Kidney tubule cell (primary cell): ENCODE data around the gene CHRNA9.

Experiments used
- DNase-seq: peaks from one replicate; pipeline ENCODE4 v3.0.0-alpha.2; 2018; ENCODE audit warnings: low spot score

Gene CHRNA9

DNA sequence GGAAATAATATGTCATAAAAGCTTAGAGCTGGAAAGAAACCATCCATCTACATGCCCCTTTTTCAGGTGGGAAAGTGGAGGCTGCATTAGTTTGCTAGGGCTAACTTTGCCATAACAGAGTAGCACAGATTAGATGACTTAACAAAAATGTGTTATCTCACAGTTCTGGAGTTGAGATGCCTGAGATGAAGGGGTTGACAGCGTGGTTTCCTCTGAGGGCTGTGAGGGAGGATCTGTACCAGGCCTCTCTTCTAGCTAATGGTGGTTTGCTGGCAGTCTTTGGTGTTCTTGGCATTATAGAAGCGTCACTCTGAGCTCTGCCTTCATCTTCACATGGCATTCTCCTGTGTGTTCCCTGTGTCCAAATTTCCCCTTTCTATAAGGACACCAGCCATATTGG is 2.4 kb downstream of the CHRNA9 start:
- DNase-seq, result no peak

DNA sequence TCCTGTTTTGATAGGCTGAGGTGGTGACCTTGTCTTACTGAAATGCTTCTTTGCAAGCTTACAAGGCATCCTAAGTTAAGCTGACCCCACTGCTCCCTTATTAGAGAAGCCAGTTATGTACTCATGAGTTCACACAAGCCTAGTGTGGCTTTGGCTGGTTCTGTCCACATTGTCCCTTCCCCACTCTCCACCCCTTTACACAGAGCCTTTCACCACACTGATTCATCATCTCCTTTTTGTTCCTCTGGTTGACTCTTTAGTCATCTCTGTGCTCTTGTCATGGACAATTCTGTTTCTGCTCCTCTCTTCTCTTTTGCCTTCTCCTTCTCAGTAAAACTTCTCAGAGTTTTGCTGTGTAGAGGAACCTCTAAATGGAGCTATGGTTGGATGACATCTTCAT is 4.9 kb downstream of the CHRNA9 start:
- peak; percentile 53 for DNase-seq

DNA sequence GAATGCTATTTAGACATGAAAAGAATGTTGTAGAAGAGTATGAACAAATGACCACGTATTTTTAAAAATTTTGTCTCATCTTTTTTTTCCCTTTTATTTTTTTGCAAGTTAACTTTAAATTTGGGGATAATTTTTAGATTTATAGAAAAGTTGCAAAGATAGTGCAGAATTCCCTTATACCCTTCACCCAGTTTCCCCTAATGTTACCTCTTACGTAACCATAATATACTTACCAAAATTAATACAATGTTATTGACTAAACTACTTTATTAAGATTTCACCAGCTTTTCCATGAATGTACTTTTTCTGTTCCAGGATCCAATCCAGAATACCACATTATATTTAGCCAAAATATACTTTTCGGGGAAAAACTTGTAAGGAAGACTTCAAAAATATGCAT is 12.3 kb downstream of the CHRNA9 start:
- no peak for DNase-seq

DNA sequence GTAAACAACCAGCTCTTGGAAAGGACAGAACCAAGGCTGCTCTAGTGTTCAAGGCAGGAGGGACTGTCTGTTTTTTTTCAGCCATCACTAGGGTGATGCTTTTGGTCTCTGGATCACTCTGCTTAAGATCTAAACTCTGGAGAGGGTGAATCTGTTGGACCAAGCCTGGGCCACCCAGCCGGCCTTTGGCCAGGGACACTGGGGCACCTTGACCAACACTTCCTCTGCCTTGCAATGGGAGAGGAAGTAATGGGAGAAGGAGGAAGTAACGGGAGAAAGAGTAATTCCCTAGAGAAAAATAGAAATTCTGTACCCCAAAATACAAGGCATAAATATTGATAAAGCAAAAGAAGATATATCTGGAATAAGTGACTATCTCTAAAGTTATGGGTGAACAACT is 12.9 kb downstream of the CHRNA9 start:
- no peak for DNase-seq

DNA sequence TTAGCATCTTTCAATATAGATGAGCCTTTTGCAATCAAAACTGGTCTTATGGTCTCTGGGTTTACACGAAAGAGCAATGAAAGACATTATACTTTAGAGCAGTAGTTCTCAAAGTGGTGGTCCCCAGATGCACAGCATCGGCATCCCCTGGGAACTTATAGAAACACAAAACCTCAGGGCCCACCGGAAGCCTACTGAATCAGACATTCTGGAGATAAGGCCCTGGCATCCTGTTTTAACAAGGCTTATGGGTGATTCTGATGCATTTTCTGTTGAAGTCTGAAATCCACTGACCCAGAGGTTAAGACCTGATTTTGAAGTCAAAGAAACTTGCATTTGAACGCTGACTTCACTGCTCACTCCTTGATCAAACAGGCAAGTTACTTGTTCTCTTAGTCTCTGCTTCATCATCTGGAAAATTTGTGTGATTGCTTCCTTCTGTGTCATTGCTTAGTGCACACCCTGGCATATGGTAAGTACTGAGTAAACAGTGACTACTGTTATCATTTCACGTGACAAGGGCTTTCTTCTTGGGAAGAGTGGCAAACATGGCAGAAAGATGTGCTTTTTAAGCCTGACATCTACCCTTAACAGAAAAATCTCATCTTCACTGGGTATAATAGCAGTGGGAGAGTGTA is 14.5 kb downstream of the CHRNA9 start:
- peak; percentile 91 for DNase-seq

GRCh38 chr4:40350627-40351227 is 15.6 kb downstream of the CHRNA9 start:
- no peak for DNase-seq

- no peak for DNase-seq
These were observed 19.0 kb downstream of the CHRNA9 start for GRCh38 chr4:40354158-40354557.

DNA sequence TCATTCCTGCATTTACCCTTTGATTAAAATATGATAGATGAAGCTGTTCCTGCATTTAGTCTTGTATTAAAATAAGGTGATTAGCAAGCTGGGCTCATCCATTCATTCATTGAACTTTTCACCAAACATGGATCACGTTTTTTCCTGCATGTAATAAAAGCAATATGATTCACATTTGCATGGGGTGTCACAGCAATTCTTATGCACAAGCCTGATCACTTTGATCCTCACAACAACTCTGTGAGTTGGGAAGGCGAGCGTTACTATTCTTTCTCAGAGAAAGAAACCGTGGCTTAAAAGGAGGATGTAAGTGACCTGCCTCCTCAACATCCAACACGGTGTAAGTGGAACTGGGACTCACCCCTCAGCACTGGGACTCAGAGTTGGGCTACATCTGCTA is 20.0 kb downstream of the CHRNA9 start:
- DNase-seq, result no peak

GRCh38 chr4:40357738-40358137 is 22.6 kb downstream of the CHRNA9 start:
- DNase-seq, result peak; percentile 54

GRCh38 chr4:40361338-40361737 is 26.2 kb downstream of the CHRNA9 start:
- DNase-seq, result no peak

DNA sequence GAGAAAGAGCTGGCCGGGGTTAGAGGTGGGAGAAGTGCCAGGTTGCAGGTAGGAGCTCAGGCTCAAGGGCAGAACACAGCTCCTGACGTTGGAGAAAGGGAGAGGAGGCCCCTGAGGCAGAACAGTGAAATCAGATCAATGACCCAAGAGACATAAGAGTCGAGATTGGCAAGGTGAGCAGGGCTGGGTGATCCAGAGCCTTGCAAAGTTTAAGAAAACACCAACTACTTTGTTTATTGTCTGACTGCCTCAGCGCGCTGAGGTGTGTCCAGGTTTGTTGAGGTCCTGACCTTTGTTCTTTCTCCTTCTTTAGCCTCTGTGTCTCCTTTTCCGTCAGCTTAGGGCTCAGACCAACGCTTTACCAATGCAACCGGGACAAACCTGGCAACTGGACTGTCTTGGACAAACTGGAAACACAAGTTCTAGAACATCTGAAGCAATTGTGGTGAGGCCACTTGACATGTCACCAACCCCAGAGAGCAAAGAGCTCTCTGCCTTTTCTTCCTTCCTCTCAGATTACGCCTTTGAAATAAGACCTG is 28.3 kb downstream of the CHRNA9 start:
- peak; percentile 12 for DNase-seq

DNA sequence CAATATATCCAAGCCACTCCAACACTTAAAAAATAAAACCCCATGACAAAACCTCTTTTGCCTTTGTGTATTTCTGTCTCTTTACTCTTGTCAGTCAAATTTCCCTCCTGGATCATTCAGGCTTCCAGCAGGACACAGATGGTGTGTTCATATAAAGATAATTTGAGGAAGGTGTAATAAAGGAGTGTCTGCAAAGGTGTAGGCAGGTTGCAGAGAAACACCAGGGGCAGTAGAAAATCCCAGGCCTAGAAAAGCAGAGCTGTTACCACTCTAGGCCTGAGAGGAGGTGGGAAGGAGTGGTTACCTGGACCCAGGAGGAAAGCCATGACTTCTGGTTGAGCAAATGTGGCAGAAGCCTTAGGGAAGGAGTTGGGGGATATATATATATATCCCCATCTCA is 28.8 kb downstream of the CHRNA9 start:
- no peak for DNase-seq

- DNase-seq, result no peak
These were observed 30.6 kb downstream of the CHRNA9 start for GRCh38 chr4:40365766-40366165.

DNA sequence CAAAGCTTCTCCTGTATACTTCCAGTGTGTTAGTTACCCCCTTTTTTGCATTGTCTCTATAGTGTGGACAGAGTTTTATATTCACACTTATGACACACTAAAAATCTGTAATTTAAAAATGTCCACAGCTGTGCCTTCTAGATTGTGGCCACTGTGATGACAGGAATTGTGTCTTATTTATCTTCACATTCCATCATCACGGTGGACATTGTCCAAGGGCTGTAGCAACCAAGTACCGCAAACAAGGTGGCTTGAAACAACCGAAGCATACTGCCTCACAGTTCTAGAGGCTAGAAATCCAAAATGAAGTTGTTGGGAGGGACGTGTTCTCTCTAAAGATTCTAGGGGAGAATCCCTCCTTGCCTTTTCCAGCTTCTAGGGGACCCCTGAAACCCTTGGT is 32.3 kb downstream of the CHRNA9 start:
- DNase-seq, result no peak

- no peak for DNase-seq
These were observed 34.5 kb downstream of the CHRNA9 start for GRCh38 chr4:40369437-40370274.

DNA sequence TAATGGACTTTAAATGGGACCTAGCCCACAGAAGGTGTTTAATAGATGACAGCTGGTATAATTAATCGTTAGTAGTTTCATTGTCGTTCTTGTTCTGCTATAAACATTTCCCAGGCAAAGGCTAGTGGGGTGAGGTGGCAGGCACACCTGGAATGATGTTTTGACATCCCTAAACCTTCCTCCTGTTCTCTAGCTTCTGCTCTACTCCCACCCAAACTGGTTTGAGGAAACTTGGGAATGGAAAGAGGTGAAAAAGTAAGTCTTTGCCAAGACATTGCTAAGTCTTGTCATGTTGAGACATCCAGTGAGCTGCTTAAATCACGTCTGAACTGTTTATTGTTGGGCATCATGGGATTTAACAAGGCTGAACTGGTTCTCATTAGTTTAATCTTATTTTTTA is 37.5 kb downstream of the CHRNA9 start:
- no peak for DNase-seq

- no peak for DNase-seq
These were observed 38.5 kb downstream of the CHRNA9 start for GRCh38 chr4:40373636-40374035.

GRCh38 chr4:40375095-40375494 is 40.0 kb downstream of the CHRNA9 start:
- DNase-seq, result no peak

DNA sequence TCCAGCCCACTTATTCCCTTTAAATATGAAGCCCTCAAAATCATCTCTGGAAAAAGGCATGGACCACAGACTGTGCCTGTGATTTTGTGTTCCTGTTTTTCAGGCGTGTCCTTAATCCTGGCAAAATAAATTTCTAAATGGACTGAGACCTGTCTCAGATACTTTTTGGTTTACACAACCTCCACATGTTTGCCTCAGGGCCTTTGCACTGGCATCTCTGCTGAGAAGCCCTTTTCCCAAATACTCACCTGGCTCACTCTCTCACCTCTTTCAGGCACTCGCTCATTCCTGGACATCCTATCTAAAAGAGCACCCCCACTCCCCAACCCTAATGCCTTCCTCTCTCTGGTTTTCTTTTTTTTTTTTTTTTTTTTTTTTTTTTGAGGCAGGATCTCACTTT is 40.5 kb downstream of the CHRNA9 start:
- no peak for DNase-seq

DNA sequence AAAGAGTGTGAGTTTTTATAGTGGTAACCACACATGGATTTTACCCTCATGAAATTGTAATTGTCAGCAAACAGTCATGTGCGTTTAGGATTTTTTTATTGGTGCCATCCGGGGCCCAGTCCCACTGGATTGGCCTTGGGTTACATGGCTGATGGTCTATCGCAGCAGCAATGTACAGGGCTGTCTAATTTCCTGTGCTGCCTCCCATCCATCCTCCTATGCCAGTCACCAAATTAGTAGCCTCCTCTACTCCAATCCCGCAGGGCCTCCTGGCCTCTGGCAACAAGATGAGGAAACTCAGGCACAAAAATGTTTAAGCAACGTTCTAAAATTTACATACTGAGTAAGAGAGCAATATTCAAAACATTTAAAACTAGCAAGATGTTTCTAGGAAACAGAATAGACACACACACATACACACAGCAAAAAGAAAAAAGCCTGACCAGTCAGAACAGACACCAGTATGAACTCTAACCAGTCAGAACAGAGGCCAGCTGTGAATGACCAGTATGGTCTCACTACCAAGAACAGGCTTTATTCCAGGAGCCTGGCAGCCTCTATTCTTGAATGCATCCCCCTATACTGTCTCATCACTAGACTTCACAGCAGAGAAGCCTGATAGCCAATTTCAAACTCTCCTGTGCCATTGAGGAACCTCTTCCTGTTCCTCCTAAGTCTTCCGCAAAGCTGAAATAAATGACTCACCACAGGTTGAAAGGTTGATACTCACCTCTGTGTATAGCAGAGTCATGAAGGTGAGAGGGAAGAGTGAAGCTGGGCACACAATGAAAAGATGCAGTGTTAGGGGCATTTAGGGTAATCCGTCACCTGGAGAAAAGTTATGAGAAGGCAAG is 42.6 kb downstream of the CHRNA9 start:
- DNase-seq, result peak; percentile 67

- DNase-seq, result peak; percentile 50
These were observed 43.5 kb downstream of the CHRNA9 start for GRCh38 chr4:40378619-40379018.

DNA sequence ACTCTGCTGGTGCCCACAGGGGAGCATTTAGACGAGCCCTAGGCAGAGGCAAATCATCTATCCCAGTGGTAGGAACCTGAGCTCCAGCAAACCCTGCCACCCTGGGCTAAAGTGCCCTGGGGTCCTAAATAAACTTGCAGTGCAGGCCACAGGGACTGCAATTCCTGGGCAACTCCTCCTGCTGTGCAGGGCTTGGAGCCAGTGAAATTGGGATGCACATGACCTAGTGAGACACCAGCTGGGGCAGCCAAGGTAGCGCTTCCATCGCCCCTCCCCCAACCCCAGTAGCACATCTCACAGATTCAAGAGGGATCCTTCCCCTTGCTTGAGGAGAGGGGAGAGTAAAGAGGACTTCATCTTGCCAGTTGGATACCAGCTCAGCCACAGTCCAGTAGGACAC is 44.1 kb downstream of the CHRNA9 start:
- DNase-seq, result no peak
